Gastrocnemius medialis (tissue), 4 donors: Measurements from ENCODE around the gene PLCB1.

Experiments
- POLR2A ChIP-seq, 2 donors: fragments of 450-650 bp; IDR thresholded peaks; one replicate each; pipeline ENCODE4 v1.6.1; 2017; ENCODE audit warnings: antibody characterized with exemption in 2 of 2, mild to moderate bottlenecking in 2 of 2, moderate library complexity in 2 of 2
- TF ChIP-seq, protein P1 (sequence below), 5 experiments: fragments of 450-650 bp in 3 of 5; fragments of 200-600 bp in 2 of 5; sonication (generic) in 2 of 5; IDR thresholded peaks in 4 of 5; conservative IDR thresholded peaks in 1 of 5; 1 replicate in 4 of 5; 2 replicates in 1 of 5; pipeline ENCODE4 v1.5.1; 2016 to 2019; ENCODE audit warnings: antibody characterized with exemption in 5 of 5, mild to moderate bottlenecking in 3 of 5, moderate library complexity in 3 of 5

DNA sequence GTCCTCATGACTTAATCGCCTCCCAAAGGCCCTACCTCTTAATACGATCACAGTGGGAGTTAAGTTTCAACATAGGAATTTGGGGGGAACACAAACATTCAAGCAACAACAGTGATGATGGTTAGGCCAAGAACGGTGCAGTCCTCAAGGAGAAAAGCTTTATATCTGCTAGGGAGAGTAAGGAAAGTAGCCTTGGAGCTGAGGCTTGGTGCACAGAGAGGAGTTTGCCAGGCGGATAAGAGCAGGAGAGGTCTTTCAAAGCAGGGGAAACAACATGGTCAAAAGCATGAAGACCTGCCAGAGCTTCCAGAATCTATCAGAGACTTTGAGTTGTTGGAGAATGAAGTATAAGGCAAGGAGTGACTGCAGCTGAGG, 119.1 kb downstream of the PLCB1 start:
- no peak for TF ChIP-seq POLR2A (IDR thresholded peaks at IDR 0.05)
- TF ChIP-seq, protein P1, sequence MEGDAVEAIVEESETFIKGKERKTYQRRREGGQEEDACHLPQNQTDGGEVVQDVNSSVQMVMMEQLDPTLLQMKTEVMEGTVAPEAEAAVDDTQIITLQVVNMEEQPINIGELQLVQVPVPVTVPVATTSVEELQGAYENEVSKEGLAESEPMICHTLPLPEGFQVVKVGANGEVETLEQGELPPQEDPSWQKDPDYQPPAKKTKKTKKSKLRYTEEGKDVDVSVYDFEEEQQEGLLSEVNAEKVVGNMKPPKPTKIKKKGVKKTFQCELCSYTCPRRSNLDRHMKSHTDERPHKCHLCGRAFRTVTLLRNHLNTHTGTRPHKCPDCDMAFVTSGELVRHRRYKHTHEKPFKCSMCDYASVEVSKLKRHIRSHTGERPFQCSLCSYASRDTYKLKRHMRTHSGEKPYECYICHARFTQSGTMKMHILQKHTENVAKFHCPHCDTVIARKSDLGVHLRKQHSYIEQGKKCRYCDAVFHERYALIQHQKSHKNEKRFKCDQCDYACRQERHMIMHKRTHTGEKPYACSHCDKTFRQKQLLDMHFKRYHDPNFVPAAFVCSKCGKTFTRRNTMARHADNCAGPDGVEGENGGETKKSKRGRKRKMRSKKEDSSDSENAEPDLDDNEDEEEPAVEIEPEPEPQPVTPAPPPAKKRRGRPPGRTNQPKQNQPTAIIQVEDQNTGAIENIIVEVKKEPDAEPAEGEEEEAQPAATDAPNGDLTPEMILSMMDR (IDR thresholded peaks at IDR 0.05 in 4 of 5, conservative IDR thresholded peaks at IDR 0.05 in 1 of 5), result no peak
